Glutamatergic neuron (in vitro differentiated cells): ENCODE measurements around the gene TEPSIN. TPM values are rescaled to one million over a fixed set of nuclear protein-coding genes. Genes with fewer than 3 reads are reported as not detected.

Source experiments
- DNase-seq: peaks from one replicate; pipeline ENCODE4 v3.0.0; 2022
- H3K27ac Mint-ChIP-seq: one replicate; pipeline ENCODE4 v1.8.0; 2020; ENCODE audit warnings: mild to moderate bottlenecking, mixed read lengths, inconsistent platforms; ENCODE audit not compliant: unreplicated experiment
- H3K27me3 Mint-ChIP-seq: one replicate; pipeline ENCODE4 v1.8.0; 2020; ENCODE audit warnings: mild to moderate bottlenecking, moderate library complexity, mixed read lengths, inconsistent platforms; ENCODE audit not compliant: unreplicated experiment
- H3K36me3 Mint-ChIP-seq: one replicate; pipeline ENCODE4 v1.8.0; 2020; ENCODE audit warnings: mild to moderate bottlenecking, mixed read lengths, inconsistent platforms; ENCODE audit not compliant: unreplicated experiment
- H3K4me1 Mint-ChIP-seq: one replicate; pipeline ENCODE4 v1.8.0; 2020; ENCODE audit warnings: mild to moderate bottlenecking, low read depth, mixed read lengths, inconsistent platforms; ENCODE audit not compliant: unreplicated experiment
- H3K4me3 Mint-ChIP-seq: one replicate; pipeline ENCODE4 v1.8.0; 2020; ENCODE audit warnings: mild to moderate bottlenecking, mixed read lengths, inconsistent platforms; ENCODE audit not compliant: unreplicated experiment
- H3K9me3 Mint-ChIP-seq: one replicate; pipeline ENCODE4 v1.8.0; 2020; ENCODE audit warnings: mild to moderate bottlenecking, moderate library complexity, mixed read lengths, inconsistent platforms; ENCODE audit not compliant: unreplicated experiment
- CTCF ChIP-seq: fragments of 200-600 bp; sonication (generic); IDR thresholded peaks from one replicate; pipeline ENCODE4 v1.5.0; 2021; ENCODE audit not compliant: partially characterized antibody, unreplicated experiment
- total RNA-seq: library from RNA; stranded (reverse); fragmentation: NEBNext Ultra II Directional; extraction: Animal tissue kit (Norgen Biotek cat#: 25700); gene quantifications from one replicate; pipeline ENCODE4 v1.2.1, GENCODE V29; 2021; ENCODE audit not compliant: unreplicated experiment

TEPSIN gene
- total RNA-seq, 1 donor from 2014 or later, result 85.7 TPM

- H3K9me3 Mint-ChIP-seq, result peaks cover 9% of the 10 kb centered on the region
- no peak overlapping the region for H3K4me3 Mint-ChIP-seq
- H3K4me1 Mint-ChIP-seq, result peaks cover 3% of the 10 kb centered on the region
- H3K27ac Mint-ChIP-seq, result no peak overlapping the region
- no peak for DNase-seq
- no peak for TF ChIP-seq CTCF
- H3K27me3 Mint-ChIP-seq, result peaks cover 8% of the 10 kb centered on the region
- peaks cover 5% of the 10 kb centered on the region for H3K36me3 Mint-ChIP-seq
These were observed 40.7 kb upstream of the TEPSIN start for GRCh38 chr17:81279278-81280275.

- TF ChIP-seq CTCF, result no peak
- peaks cover 5% of the 10 kb centered on the region for H3K27me3 Mint-ChIP-seq
- no peak for DNase-seq
- H3K9me3 Mint-ChIP-seq, result peaks cover 7% of the 10 kb centered on the region
- H3K27ac Mint-ChIP-seq, result no peak overlapping the region
- H3K4me1 Mint-ChIP-seq, result no peaks in the 10 kb centered on the region
- peaks cover 5% of the 10 kb centered on the region for H3K36me3 Mint-ChIP-seq
- no peak overlapping the region for H3K4me3 Mint-ChIP-seq
These were observed 40.0 kb upstream of the TEPSIN start for GRCh38 chr17:81278831-81279230.

GRCh38 chr17:81277946-81278693 lies 39.3 kb upstream of the TEPSIN start:
- Mint-ChIP-seq H3K27me3 (peaks cover 5% of the 10 kb centered on the region), H3K27ac (no peak overlapping the region), H3K36me3 (peaks cover 5% of the 10 kb centered on the region), H3K4me3 (no peak overlapping the region), H3K9me3 (peaks cover 7% of the 10 kb centered on the region), H3K4me1 (no peaks in the 10 kb centered on the region)
- no peak for TF ChIP-seq CTCF
- DNase-seq, result no peak

GRCh38 chr17:81277421-81277820 lies 38.6 kb upstream of the TEPSIN start:
- no peak overlapping the region for H3K27ac Mint-ChIP-seq
- no peak for DNase-seq
- H3K4me3 Mint-ChIP-seq, result no peak overlapping the region
- peaks cover 5% of the 10 kb centered on the region for H3K27me3 Mint-ChIP-seq
- TF ChIP-seq CTCF, result no peak
- H3K36me3 Mint-ChIP-seq, result peaks cover 5% of the 10 kb centered on the region
- peaks cover 7% of the 10 kb centered on the region for H3K9me3 Mint-ChIP-seq
- no peaks in the 10 kb centered on the region for H3K4me1 Mint-ChIP-seq

GRCh38 chr17:81276781-81277180 lies 37.9 kb upstream of the TEPSIN start:
- Mint-ChIP-seq H3K36me3 (peaks cover 5% of the 10 kb centered on the region), H3K4me1 (no peaks in the 10 kb centered on the region), H3K9me3 (peaks cover 7% of the 10 kb centered on the region), H3K27me3 (peaks cover 5% of the 10 kb centered on the region), H3K4me3 (no peak overlapping the region), H3K27ac (no peak overlapping the region)
- no peak for DNase-seq
- no peak for TF ChIP-seq CTCF
